ENCODE data around the gene SLC35A1. TPM values are rescaled to one million over a fixed set of nuclear protein-coding genes. Genes with fewer than 3 reads are reported as not detected.

Gene SLC35A1
- total RNA-seq, 6 donors from 2014 or later, result 14.7 to 39.1 (median 29.9) TPM

GRCh38 chr6:87436435-87436834 is 36.3 kb upstream of the SLC35A1 start:
- H3K27ac ChIP-seq, result no peak overlapping the region
- ATAC-seq (ENCODE audit: low FRiP score in 2 of 2) (peak; percentile 66 to 72), DNase-seq (peak in 1 of 2 donors; percentile 25)
- H3K4me1 ChIP-seq, result no peaks in the 10 kb centered on the region
- H3K9me3 ChIP-seq, result no peaks in the 10 kb centered on the region
- no peaks in the 10 kb centered on the region for H3K27me3 ChIP-seq
- 10 to 15% methylated on average over 4 of the region's 4 CpGs for WGBS, 2 donors
- H3K36me3 ChIP-seq, result no peaks in the 10 kb centered on the region
- no peak overlapping the region for H3K4me3 ChIP-seq
- TF ChIP-seq EP300 (IDR thresholded peaks at IDR 0.05) (no peak), POLR2AphosphoS5 (IDR thresholded peaks at IDR 0.05) (no peak), CTCF (IDR thresholded peaks at IDR 0.05) (no peak), POLR2A (IDR thresholded peaks at IDR 0.05) (no peak)

- no peak for TF ChIP-seq POLR2A (IDR thresholded peaks at IDR 0.05)
- no peak for TF ChIP-seq EP300 (IDR thresholded peaks at IDR 0.05)
- Histone ChIP-seq H3K4me1 (no peaks in the 10 kb centered on the region), H3K27me3 (no peaks in the 10 kb centered on the region), H3K36me3 (no peaks in the 10 kb centered on the region), H3K27ac (no peak overlapping the region), H3K9me3 (no peaks in the 10 kb centered on the region), H3K4me3 (no peak overlapping the region)
- 79 to 86% methylated on average over 5 of the region's 5 CpGs for WGBS, 2 donors
- ATAC-seq (ENCODE audit: low FRiP score in 2 of 2) (no peak), DNase-seq (no peak)
Measured at GRCh38 chr6:87441711-87442110, 31.1 kb upstream of the SLC35A1 start.

- Histone ChIP-seq H3K4me1 (no peaks in the 10 kb centered on the region), H3K4me3 (no peak overlapping the region), H3K27ac (no peak overlapping the region), H3K27me3 (no peaks in the 10 kb centered on the region), H3K9me3 (no peaks in the 10 kb centered on the region), H3K36me3 (no peaks in the 10 kb centered on the region)
- DNase-seq (no peak), ATAC-seq (ENCODE audit: low FRiP score in 2 of 2) (no peak)
- 98 to 100% methylated on average over 2 of the region's 2 CpGs for WGBS, 2 donors
- no peak for TF ChIP-seq CTCF (IDR thresholded peaks at IDR 0.05)
- no peak for TF ChIP-seq POLR2A (IDR thresholded peaks at IDR 0.05)
- no peak for TF ChIP-seq EP300 (IDR thresholded peaks at IDR 0.05)
- TF ChIP-seq POLR2AphosphoS5 (IDR thresholded peaks at IDR 0.05), result no peak
Measured at GRCh38 chr6:87444362-87444761, 28.4 kb upstream of the SLC35A1 start.

GRCh38 chr6:87465051-87465450 is 7.7 kb upstream of the SLC35A1 start:
- no peak for DNase-seq
- no peaks in the 10 kb centered on the region for H3K36me3 ChIP-seq
- H3K4me3 ChIP-seq, result no peak overlapping the region
- H3K27ac ChIP-seq, result no peak overlapping the region
- H3K4me1 ChIP-seq, result no peaks in the 10 kb centered on the region
- TF ChIP-seq CTCF (IDR thresholded peaks at IDR 0.05) (no peak), POLR2A (IDR thresholded peaks at IDR 0.05) (no peak), POLR2AphosphoS5 (IDR thresholded peaks at IDR 0.05) (no peak), EP300 (IDR thresholded peaks at IDR 0.05) (no peak)
- no peaks in the 10 kb centered on the region for H3K27me3 ChIP-seq
- no peaks in the 10 kb centered on the region for H3K9me3 ChIP-seq
- ATAC-seq (ENCODE audit: low FRiP score in 2 of 2), result no peak
- 82 to 93% methylated on average over 2 of the region's 2 CpGs for WGBS, 2 donors

- Histone ChIP-seq H3K4me1 (peaks cover 6 to 27% (median 16%) of the 10 kb centered on the region in 4 donors), H3K4me3 (peak overlapping the region; percentile 86 to 97 (median 96)), H3K27me3 (no peaks in the 10 kb centered on the region), H3K9me3 (no peaks in the 10 kb centered on the region), H3K36me3 (peaks cover 0 to 9% (median 2%) of the 10 kb centered on the region in 4 donors), H3K27ac (peak overlapping the region; percentile 88 to 97 (median 95))
- DNase-seq (peak in 1 of 2 donors; percentile 79), ATAC-seq (ENCODE audit: low FRiP score in 2 of 2) (peak; percentile 50 to 79)
- TF ChIP-seq EP300 (IDR thresholded peaks at IDR 0.05) (no peak), CTCF (IDR thresholded peaks at IDR 0.05) (no peak), POLR2A (IDR thresholded peaks at IDR 0.05) (no peak), POLR2AphosphoS5 (IDR thresholded peaks at IDR 0.05) (no peak)
- WGBS, 2 donors, result 1% methylated on average over 13 to 15 of the region's 15 CpGs
Measured at GRCh38 chr6:87473419-87473903, 687 bp downstream of the SLC35A1 start.

Data from upper lobe of left lung (tissue), 6 donors.